HG03097 (cell line): Measurements from ENCODE around the gene SNED1.

ENCODE experiments used
- ATAC-seq: cut with Tn5 transposase; IDR thresholded peaks from one replicate; pipeline ENCODE4 v1.9.1; 2021; ENCODE audit not compliant: unreplicated experiment, low FRiP score

SNED1 gene

DNA sequence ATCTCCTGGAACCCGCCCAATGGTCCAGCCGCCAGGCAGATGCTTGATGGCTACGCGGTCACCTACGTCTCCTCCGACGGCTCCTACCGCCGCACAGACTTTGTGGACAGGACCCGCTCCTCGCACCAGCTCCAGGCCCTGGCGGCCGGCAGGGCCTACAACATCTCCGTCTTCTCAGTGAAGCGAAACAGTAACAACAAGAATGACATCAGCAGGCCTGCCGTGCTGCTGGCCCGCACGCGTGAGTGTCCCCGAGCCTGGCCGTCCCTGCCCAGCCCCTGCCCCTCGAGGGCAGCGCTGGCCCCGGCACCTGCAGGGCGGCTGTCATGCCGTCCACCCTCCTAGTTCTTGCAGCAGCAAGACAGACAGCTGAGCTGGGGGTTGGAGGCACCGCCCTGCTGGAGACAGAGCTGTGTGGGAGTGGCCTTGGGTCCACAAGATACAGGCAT lies 67.0 kb downstream of the SNED1 start:
- no peak for ATAC-seq

DNA sequence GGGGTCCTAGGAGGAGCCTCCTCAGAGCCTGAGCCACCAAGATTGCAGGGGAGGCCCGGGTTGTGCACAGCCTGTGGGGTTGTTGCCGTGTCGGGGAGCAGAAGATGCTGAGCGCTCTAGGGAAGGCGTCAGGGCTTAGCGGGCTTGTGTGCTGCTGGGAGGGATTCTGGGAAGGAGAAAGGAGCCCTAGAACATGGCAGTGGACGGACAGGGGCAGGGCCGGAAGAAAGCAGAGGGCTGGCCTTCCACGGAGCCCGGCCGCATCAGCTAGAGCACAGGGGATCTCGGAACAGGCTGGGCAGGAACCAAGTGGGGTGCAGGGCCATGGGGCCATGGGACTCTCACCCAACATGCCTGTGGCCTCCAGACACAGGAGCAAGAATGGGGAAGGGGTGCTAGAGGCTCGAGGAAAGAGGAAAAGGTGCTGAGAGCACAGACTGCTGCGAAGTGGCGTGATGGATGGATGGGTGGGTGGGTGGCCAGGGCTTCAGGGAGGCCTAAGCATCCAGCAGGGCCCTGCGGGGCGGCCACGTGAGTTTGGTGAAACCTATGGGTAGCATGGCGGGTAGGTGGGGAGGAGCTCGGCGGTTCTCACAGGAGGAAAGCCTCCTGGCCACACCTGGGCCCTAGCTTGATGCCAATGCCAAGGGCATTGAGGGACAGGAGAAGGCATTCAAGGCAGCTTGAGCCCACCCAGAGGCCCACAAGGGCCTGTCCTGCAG lies 67.9 kb downstream of the SNED1 start:
- no peak for ATAC-seq

DNA sequence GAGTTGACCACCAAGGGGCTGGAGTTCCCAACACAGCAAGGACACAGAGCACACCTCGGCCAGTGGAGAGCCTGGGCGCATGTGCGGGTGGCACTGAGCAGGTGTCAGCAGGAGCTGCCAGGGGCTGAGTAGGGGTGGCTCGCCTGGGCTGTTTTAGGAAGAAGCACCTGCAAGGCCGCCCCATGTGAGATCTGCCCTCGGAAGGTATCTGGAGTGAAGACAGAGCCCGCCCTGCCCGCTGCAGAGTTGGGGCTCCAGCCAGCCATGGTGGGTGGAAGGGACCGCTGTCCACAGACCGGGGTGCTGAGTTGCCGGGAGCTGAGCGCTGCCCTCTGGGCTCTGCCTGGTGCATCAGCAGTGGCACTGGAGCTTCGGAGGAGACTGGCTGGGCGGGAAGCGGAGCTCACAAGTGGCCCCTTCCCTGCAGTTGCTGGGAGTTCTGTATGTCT lies 68.5 kb downstream of the SNED1 start:
- no peak for ATAC-seq

DNA sequence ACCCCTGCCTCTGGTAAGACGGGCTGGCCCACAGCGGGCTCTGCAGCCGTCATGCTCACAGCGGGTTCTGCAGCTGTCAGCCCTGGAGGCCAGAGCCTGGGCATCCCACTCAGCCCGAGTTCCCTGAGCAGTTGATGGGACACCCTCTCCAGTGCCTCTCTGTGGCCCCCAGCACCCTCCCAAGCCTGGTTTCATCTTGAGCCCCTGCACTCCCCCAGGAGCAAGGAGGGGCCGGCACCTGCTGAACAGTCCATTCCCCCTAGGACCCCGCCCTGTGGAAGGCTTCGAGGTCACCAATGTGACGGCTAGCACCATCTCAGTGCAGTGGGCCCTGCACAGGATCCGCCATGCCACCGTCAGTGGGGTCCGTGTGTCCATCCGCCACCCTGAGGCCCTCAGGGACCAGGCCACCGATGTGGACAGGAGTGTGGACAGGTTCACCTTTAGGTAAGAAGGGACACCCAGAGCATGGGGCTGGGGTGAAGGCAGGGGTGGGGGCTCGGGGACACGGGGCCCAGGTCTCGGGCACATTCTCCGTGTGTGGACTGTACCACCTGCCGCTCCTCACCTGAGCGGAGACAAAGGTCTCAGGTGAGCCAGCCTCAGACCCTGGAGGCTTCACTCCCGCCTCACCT lies 69.2 kb downstream of the SNED1 start:
- ATAC-seq: no peak

DNA sequence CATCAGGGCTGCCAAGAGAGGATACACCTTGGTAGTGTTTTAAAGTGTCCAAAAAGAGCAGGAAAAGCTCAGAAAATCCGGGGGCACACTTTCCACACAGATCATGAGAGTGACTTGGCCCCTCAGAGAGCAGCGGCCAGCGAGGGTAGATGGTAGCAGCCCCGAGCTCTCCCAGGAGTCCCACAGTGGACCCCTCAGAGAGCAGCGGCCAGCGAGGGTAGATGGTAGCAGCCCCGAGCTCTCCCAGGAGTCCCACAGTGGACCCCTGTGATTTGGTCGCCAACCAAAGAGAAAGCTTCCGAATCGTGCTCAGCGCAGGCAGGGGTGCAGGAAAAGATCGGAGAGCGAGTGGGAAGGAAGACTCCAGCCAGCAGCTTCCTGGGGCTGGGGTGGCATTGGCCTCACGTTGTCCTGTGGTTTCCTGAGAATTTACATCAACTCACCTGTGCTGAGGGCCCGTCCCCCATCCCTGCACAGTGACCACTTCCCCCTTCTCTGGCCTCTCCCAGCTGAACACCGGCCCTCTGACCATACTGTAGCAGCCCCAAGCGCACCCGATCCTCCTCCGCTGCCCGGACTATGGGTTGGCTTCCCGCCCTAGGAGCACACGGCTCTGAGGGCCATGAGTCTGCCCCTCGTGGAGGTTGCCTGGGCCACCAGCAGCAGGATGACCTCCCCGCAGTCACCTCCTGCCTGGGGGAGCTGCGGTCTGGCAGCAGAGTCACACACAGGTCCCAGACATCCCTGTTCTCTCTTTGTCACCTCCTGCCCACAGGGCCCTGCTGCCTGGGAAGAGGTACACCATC lies 69.9 kb downstream of the SNED1 start:
- no peak for ATAC-seq

DNA sequence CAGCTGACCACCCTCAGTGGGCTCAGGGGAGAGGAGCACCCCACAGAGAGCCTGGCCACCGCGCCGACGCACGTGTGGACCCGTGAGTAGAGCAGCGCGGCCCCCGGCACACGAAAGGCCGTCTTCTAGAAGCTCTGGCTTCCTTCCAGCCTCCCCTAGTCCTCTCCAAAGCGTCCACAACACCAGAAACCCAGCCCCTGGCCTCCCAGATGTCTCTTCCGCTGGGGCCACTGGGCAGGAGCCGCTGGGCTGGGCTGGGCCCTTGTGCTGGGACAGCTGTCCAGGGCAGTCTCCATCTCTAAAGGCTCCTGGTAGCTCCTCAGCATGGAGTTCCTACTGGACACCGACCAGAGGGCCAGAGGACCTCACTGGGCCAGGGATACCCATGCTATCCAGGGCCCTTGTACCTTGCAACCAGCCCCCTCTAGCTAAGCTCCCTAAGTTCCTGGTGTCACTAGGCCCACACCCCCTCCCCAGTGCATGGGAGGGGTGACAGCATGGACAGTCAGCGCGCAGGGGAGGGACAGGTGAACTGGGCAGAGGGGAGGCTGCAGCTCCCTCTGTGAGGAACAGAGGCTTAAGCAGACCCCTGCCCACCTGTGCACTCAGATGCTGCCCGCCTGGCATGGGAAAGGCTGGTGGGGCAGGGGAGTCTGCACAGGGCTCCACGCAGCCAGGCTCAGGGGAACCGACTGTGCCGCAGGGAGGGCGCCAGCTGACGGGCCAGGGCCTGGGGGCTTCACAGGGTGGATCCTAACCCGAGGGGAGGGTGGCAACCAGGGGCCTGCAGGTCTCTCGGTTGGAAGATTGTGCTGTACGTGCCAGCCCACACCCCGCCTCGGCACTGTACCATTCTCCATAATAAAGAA lies 70.8 kb downstream of the SNED1 start:
- no peak for ATAC-seq

DNA sequence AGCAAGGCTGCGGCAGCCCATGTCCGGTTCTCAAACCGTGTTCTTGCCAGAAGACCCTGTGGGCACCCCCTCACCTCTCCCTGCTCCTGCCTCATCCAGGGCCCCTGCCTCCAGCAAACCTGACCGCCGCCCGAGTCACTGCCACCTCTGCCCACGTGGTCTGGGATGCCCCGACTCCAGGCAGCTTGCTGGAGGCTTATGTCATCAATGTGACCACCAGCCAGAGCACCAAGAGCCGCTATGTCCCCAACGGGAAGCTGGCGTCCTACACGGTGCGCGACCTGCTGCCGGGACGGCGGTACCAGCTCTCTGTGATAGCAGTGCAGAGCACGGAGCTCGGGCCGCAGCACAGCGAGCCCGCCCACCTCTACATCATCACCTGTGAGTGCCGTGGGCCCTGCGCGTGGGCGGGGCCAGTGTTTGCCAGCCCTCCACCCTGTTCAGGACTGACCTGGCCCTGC lies 71.4 kb downstream of the SNED1 start:
- no peak for ATAC-seq

DNA sequence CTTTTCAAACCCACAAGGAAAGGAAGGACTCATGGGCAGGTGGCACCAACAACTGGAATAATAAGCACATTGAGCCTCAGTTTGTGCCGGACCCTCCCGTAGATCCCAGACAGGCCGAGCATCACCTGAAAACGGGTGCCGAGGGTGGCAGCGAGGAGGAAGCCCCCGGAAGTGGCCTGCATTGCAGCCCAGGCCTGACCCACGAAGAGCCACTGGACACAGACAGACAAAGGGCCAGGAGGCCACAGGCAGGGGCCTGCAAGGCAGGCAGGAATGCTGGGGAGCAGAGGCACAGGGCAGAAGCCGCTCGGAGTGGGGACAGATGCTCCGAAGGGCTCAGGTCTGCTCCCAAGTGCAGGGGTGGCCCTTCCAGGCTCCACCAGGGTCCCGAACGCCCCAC lies 71.9 kb downstream of the SNED1 start:
- ATAC-seq: no peak

DNA sequence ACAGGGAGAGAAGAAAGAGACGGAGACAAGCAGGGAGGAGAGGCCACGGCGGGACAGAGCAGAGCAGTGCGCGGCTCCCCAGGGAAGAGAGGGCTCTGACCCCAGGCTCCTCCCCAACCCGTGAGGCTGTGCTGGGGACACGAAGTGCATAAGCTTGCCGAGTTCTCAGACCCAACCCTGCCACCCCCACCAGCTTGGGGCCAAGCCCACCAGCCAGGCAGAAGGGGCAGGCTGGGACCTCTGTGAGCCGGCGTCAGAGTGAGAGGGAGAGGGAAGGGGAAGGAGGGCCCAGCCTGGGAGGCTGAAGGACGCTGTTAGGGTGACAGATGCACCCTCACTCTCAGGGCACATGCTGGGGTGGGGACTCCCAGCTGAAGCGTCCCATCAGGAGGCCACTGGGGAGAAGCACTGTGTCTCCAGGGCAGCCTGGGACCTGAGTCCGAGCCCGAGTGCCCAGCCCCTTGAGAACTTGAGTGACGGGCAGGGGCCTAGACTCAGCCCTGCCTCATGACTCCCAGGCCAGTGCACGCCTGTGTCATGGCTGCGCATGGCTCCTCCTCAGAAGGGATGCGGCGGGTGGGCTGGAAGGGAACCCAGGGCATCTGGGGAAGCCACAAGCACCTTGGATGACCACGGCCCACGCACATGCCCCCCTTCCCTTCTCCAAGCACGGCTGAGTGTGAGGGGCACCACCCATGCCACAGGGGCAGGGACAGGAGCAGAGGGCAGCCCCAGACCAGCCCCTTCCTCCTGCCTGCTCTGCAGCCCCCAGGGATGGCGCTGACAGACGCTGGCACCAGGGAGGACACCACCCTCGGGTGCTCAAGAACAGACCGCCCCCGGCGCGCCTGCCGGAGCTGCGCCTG lies 72.6 kb downstream of the SNED1 start:
- no peak for ATAC-seq

DNA sequence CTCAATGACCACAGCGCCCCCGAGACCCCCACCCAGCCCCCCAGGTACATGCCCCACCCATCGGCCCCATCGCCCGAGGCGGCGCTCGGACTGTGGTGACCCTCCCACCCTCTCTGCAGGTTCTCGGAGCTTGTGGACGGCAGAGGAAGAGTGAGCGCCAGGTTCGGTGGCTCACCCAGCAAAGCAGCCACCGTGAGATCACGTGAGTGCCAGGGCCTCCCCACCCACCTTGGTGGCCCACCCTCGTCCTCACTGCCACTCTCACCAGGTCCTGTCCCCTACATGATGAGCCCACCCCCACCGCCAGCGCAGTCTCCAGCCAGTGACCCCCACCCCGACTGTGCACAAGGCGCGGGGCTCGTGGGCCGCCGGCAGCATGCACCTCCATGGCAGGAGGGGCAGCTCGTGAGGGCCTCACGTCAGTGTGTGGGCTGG lies 73.3 kb downstream of the SNED1 start:
- ATAC-seq: no peak

DNA sequence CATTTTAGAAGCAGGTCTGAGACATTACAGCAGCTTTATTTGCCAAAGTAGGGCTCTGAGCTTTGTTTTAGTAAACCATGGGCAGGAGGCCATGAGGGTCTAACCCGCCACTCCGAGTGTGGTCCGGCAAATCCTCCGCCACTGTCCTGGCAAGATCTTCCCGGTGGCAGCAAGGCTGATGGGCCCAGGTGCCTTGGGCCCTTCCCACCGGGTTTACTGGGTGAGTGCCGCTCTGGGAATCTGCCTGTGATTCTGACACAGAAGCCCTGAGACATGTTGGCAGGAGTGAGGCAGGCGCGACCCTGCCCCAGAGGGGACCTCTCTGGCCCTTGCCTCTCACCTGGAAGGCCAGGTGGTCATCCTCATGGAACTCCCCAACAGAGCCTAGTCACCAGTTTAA lies 73.7 kb downstream of the SNED1 start:
- ATAC-seq: no peak

DNA sequence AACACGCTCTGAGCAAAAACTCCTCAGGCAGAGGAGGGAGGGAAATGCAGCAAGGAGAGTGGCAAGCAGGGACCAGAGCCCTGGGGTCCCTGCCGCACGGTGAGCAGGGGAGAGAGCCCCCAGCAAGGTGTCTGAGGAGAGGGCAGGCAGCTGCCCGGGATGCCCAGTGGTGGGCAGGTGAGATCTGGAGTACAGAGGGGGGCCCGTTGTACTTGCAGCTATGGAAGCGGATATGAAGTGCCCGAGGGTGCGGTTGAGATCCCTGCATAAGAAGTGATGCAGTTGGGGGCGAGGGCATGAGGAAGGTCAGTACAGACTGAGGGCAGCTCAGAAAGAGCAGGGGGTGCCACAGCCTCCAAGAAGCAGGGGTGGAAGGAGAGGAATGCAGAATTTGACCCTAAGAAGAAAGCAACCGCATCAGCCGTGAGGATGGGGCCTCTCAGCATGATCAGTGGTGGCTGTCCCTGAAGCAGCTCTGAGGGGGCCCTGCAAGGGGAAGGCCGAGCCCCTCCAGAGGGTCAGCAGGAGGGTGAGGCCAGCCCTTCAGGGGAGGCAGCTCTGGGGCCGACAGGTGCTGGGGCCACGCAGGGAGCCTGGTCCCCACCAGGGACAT lies 74.2 kb downstream of the SNED1 start:
- no peak for ATAC-seq

DNA sequence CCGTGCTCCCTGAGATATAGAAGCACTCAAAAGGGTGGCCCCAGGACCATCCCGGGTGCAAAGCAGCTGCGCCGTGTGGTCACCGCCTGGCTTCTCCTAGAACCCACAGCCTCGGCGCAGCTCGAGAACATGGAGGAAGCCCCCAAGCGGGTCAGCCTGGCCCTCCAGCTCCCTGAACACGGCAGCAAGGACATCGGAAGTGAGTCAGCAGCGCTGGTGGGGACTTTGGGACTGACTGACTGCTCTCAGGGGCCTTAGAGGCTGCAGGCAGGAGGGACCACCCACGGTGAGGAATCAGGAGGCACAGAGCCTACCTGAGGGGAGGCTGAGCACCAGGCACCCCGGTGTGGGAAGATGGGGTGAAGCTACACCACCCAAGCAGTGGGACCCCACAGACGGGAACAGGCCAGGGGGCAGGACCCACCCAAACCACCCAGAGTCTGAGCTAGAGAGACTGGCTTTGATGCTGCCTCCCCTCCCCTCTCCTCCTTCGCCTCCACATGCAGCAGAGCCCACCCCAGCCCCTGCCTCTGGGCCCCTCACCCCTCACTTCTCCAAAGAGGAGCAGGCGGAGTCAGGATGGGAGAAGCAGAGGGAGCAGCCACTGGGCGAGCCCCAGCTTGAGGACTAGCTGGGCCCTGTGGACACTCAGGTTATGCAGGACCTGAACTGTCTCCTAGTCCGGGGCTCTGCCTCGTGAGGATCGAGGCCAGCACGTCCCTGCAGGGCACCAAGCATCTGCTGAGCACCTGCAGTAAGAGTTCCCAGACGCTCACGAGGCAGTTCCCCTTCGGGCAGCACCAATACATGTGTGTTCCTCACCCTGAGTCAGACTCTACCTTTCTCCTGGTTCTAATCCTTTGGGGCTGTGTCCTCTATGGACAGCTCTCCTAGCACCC lies 75.0 kb downstream of the SNED1 start:
- ATAC-seq: no peak

DNA sequence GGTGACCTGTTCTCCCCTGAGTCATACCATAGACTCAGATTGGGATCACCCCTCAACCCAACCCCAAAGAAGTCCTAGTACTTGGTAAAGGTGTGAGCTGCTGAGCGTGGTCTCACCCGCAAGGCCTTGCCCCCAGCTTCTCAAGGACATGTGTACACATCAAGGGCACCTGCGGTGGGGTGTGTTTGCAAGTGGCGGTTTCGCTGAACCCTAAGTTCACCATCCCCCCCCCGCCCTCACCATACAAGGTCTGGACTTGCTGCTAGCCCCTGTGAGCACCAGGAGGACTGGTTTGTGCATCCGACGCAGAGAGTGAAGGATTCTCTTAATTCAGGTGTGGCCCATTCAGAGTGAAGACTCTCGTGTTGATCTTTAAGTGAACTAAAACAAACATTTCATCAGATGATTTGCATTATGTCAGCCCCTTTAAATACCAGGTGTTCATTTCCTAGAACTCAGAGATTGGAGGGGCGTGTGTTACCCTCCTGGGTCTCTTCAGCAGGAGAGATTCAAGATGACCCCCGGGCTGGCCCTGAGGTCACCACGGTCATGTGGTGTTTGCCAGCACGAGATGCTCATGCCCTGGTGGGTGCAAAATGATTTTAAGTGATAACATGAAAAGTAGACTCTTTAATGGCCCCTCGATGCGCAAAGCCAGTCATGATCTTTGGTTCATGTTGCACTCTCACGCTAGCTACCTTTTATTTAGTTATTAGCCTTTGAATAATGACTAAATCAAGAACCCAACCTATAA lies 75.8 kb downstream of the SNED1 start:
- no peak for ATAC-seq

DNA sequence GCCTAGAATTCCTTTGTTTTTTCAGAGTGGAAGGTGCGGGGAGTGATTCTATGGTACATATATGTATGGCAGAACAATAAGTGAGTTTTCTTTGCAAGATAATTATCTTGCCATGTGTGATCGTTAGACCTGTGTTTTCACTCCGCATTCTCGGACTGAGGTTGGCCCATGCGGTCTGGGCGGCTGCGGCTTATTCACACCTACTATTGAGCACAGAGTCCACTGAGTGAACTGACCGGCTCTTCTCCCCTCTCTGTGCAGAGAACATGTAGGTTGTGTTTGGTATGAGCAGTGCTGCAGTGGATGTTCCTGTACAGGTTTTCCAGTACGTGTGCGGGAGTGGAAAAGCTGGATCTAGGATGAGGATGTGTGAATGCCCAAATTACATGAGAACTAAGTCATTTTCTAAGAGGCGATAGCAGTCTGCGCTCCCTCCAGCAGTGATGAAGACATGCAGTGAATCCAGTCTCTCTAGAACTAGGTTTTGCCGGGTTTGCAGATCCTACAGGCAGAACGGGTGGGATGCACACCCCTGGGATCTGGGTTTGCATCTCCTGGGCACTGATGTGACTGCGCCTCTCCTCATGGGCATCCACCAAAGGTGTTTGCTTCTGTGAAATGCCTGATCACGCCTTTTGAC lies 76.6 kb downstream of the SNED1 start:
- no peak for ATAC-seq

DNA sequence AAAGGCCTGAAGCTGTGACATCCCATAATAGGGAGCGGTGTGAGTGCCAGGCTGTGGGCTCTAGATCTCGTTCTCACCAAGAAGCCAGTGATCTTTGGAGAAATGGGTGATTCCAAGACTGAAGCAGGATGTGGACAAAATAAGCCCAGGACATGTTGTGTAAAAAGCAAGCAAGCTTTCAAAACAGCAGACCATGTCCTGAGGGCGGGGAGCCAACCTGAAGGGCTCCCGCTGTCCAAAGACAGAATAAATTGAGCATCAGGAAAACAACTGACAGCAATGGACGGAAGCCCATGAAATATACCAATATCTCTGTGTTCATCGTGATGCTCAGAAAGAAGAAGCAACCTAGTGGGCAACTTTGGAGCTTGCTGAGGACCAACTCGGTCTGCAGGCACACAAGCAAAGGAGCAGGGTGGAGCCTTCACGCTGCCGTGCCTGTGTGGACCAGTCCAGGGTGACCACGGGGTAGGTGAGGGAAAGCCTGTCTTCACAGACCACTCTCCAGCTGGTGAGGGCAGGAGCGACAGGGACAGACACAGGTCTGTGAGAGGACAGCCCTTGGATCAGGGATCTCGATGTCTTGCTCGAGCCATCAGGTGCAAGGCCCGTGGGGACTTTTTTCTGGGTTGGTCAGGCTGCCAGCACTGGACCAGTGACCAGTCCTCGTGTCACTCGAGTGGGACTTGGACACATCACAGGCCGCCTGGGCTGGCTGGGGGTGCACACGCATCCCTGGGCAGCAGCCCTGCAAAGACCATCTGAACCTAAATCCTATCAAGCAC lies 82.2 kb downstream of the SNED1 start:
- no peak for ATAC-seq
